ENCODE measurements around the gene CSTA. TPM values are rescaled to one million over a fixed set of nuclear protein-coding genes. Genes with fewer than 3 reads are reported as not detected.

CSTA gene
- total RNA-seq, 1 donor from 2014 or later: 0.41 TPM

DNA sequence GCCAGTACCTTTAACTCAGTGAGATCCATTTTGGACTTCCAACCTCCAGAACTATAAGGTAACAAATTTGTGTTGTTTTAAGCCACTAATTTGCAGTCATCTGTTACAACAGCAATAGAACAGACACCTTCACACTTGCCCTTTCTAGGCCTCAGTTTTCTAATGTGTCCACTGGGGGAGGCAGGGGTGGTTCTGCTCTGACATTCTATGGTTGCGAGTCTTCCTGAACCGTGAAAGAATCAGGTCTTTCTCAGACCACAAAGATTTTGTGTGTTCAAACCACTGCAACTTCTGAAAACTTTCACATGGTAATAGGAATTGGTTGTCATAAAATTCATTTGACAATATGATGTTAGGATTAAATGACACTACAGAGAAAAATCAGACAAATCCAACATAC is 26.8 kb upstream of the CSTA start:
- peaks cover 4% of the 10 kb centered on the region for H3K4me1 Mint-ChIP-seq (ENCODE audit: low read depth, unreplicated experiment)
- H3K36me3 Mint-ChIP-seq (ENCODE audit: low read depth, unreplicated experiment): no peaks in the 10 kb centered on the region
- Histone ChIP-seq H2AFZ (ENCODE audit: low read depth, low read length) (no peak overlapping the region), H3K4me3 (ENCODE audit: insufficient read depth, low read depth, low read length) (no peak overlapping the region), H3K36me3 (ENCODE audit: insufficient read depth, low read length) (no peaks in the 10 kb centered on the region), H3K4me2 (ENCODE audit: low read length) (no peak overlapping the region), H4K20me1 (ENCODE audit: insufficient read depth, low read length) (no peaks in the 10 kb centered on the region), H3K27me3 (ENCODE audit: insufficient read depth, low read length) (no peaks in the 10 kb centered on the region), H3K27ac (ENCODE audit: low read depth, low read length) (no peak overlapping the region), H3K79me2 (ENCODE audit: insufficient read depth, low read length) (no peaks in the 10 kb centered on the region), H3K9ac (ENCODE audit: low read length) (no peak overlapping the region), H3K4me1 (ENCODE audit: insufficient read depth, low read length) (no peaks in the 10 kb centered on the region), H3K9me3 (ENCODE audit: insufficient read depth, low read depth, low read length) (no peaks in the 10 kb centered on the region)
- no peak overlapping the region for H3K4me3 Mint-ChIP-seq (ENCODE audit: unreplicated experiment)
- no peak overlapping the region for H3K27ac Mint-ChIP-seq (ENCODE audit: unreplicated experiment)
- FAIRE-seq (no peak), DNase-seq (ENCODE audit: low read depth) (no peak)
- H3K27me3 Mint-ChIP-seq (ENCODE audit: low read depth, unreplicated experiment): no peaks in the 10 kb centered on the region
- no peaks in the 10 kb centered on the region for H3K9me3 Mint-ChIP-seq (ENCODE audit: unreplicated experiment)
- TF ChIP-seq, protein P1, sequence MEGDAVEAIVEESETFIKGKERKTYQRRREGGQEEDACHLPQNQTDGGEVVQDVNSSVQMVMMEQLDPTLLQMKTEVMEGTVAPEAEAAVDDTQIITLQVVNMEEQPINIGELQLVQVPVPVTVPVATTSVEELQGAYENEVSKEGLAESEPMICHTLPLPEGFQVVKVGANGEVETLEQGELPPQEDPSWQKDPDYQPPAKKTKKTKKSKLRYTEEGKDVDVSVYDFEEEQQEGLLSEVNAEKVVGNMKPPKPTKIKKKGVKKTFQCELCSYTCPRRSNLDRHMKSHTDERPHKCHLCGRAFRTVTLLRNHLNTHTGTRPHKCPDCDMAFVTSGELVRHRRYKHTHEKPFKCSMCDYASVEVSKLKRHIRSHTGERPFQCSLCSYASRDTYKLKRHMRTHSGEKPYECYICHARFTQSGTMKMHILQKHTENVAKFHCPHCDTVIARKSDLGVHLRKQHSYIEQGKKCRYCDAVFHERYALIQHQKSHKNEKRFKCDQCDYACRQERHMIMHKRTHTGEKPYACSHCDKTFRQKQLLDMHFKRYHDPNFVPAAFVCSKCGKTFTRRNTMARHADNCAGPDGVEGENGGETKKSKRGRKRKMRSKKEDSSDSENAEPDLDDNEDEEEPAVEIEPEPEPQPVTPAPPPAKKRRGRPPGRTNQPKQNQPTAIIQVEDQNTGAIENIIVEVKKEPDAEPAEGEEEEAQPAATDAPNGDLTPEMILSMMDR (IDR thresholded peaks at IDR 0.05; ENCODE audit: insufficient read depth, low read depth, low read length): no peak
- no peak for TF ChIP-seq EZH2 (IDR thresholded peaks at IDR 0.05; ENCODE audit: insufficient read depth, low read length)

DNA sequence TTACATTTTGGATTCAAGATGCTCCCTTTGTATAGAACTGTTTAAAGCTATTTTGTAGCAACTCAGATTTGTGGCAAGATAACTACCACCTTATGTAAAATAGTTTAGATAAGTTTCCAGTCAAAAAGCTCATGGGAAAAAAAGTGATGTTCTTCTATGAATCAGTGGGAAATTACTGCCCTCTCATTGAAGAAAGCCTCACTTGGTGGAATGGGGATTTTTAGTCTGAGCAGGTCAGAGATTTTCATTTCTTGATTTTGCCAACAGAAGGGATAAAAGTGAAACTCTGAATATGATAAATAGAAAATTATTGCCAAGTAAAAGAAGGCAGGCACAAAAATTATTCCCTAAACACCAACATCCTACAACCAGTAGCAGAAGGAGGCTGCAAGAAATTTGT is 25.8 kb upstream of the CSTA start:
- H2AFZ ChIP-seq (ENCODE audit: low read depth, low read length): no peak overlapping the region
- no peaks in the 10 kb centered on the region for H3K79me2 ChIP-seq (ENCODE audit: insufficient read depth, low read length)
- TF ChIP-seq, protein P1 (IDR thresholded peaks at IDR 0.05; ENCODE audit: insufficient read depth, low read depth, low read length): no peak
- TF ChIP-seq EZH2 (IDR thresholded peaks at IDR 0.05; ENCODE audit: insufficient read depth, low read length): no peak
- no peaks in the 10 kb centered on the region for H4K20me1 ChIP-seq (ENCODE audit: insufficient read depth, low read length)
- H3K4me1 Mint-ChIP-seq (ENCODE audit: low read depth, unreplicated experiment): peaks cover 4% of the 10 kb centered on the region
- no peak overlapping the region for H3K4me3 ChIP-seq (ENCODE audit: insufficient read depth, low read depth, low read length)
- no peak overlapping the region for H3K27ac Mint-ChIP-seq (ENCODE audit: unreplicated experiment)
- no peaks in the 10 kb centered on the region for H3K4me1 ChIP-seq (ENCODE audit: insufficient read depth, low read length)
- H3K27me3 ChIP-seq (ENCODE audit: insufficient read depth, low read length): no peaks in the 10 kb centered on the region
- no peak overlapping the region for H3K4me3 Mint-ChIP-seq (ENCODE audit: unreplicated experiment)
- no peaks in the 10 kb centered on the region for H3K36me3 Mint-ChIP-seq (ENCODE audit: low read depth, unreplicated experiment)
- no peak overlapping the region for H3K9ac ChIP-seq (ENCODE audit: low read length)
- no peak overlapping the region for H3K27ac ChIP-seq (ENCODE audit: low read depth, low read length)
- H3K4me2 ChIP-seq (ENCODE audit: low read length): no peak overlapping the region
- H3K9me3 ChIP-seq (ENCODE audit: insufficient read depth, low read depth, low read length): no peaks in the 10 kb centered on the region
- no peaks in the 10 kb centered on the region for H3K27me3 Mint-ChIP-seq (ENCODE audit: low read depth, unreplicated experiment)
- no peak for DNase-seq (ENCODE audit: low read depth)
- FAIRE-seq: no peak
- H3K36me3 ChIP-seq (ENCODE audit: insufficient read depth, low read length): no peaks in the 10 kb centered on the region
- H3K9me3 Mint-ChIP-seq (ENCODE audit: unreplicated experiment): no peaks in the 10 kb centered on the region

DNA sequence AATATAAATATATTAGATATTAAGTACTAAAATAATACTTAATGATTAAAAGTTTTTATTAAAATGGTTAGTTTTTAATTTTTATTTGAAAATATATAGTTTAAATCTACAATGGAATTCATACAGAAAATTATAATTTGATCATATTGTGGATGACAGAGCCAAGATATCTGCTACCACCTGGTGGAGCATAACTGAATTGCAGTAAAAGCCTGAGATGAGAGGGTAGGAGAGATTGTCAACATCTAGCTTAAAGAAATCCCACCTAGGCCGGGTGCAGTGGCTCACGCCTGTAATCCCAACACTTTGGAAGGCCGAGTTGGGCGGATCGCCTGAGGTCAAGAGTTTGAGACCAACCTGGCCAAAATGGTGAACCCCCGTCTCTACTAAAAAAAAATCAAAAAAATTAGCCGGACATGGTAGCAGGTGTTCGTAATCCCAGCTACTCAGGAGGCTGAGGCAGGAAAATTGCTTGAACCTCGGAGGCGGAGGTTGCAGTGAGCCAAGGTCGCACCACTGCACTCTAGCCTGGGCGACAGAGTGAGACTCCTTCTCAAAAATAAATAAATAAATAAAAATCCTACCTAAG is 25.1 kb upstream of the CSTA start:
- DNase-seq (ENCODE audit: low read depth) (no peak), FAIRE-seq (no peak)

More for the DNA sequence above, 25.1 kb upstream of the CSTA start:
- Histone ChIP-seq H2AFZ (ENCODE audit: low read depth, low read length) (no peak overlapping the region), H3K27me3 (ENCODE audit: insufficient read depth, low read length) (no peaks in the 10 kb centered on the region), H3K4me2 (ENCODE audit: low read length) (no peak overlapping the region), H3K36me3 (ENCODE audit: insufficient read depth, low read length) (no peaks in the 10 kb centered on the region), H3K4me3 (ENCODE audit: insufficient read depth, low read depth, low read length) (no peak overlapping the region), H4K20me1 (ENCODE audit: insufficient read depth, low read length) (no peaks in the 10 kb centered on the region), H3K79me2 (ENCODE audit: insufficient read depth, low read length) (no peaks in the 10 kb centered on the region), H3K9me3 (ENCODE audit: insufficient read depth, low read depth, low read length) (no peaks in the 10 kb centered on the region), H3K27ac (ENCODE audit: low read depth, low read length) (no peak overlapping the region), H3K9ac (ENCODE audit: low read length) (no peak overlapping the region), H3K4me1 (ENCODE audit: insufficient read depth, low read length) (no peaks in the 10 kb centered on the region)
- Mint-ChIP-seq H3K4me1 (ENCODE audit: low read depth, unreplicated experiment) (peaks cover 4% of the 10 kb centered on the region), H3K27ac (ENCODE audit: unreplicated experiment) (no peak overlapping the region), H3K36me3 (ENCODE audit: low read depth, unreplicated experiment) (no peaks in the 10 kb centered on the region), H3K4me3 (ENCODE audit: unreplicated experiment) (no peak overlapping the region), H3K9me3 (ENCODE audit: unreplicated experiment) (no peaks in the 10 kb centered on the region), H3K27me3 (ENCODE audit: low read depth, unreplicated experiment) (no peaks in the 10 kb centered on the region)
- TF ChIP-seq, protein P1 (IDR thresholded peaks at IDR 0.05; ENCODE audit: insufficient read depth, low read depth, low read length): peak; percentile 43
- TF ChIP-seq EZH2 (IDR thresholded peaks at IDR 0.05; ENCODE audit: insufficient read depth, low read length): no peak
